GM19467 (cell line): ENCODE results near the gene LCE1D.

ENCODE experiments used
- ATAC-seq: cut with Tn5 transposase; IDR thresholded peaks from one replicate; pipeline ENCODE4 v1.9.1; 2021; ENCODE audit warnings: mild to moderate bottlenecking, moderate library complexity; ENCODE audit not compliant: unreplicated experiment

The LCE1D gene

GRCh38 chr1:152811671-152812070, 15.2 kb downstream of the LCE1D start, which contains the start of gene LCE1B:
Gene LCE1B, plus strand, starts transcription at chr1:152811971. Its CDS starts 476 bp downstream, at chr1:152812447.
- ATAC-seq: no peak

GRCh38 chr1:152817309-152817708, 20.8 kb downstream of the LCE1D start:
- ATAC-seq: no peak

GRCh38 chr1:152823294-152823693, 26.8 kb downstream of the LCE1D start:
- ATAC-seq: no peak

- ATAC-seq: no peak
Observed at GRCh38 chr1:152824964-152825363, 28.4 kb downstream of the LCE1D start.

- ATAC-seq: no peak
Observed at GRCh38 chr1:152827173-152827572, 30.7 kb downstream of the LCE1D start, which contains the start of gene LCE1A. Gene LCE1A, plus strand, starts transcription at chr1:152827473. Its CDS starts 0 bp downstream, at chr1:152827473.

GRCh38 chr1:152836870-152837269, 40.3 kb downstream of the LCE1D start:
- ATAC-seq: no peak

GRCh38 chr1:152842556-152842955, 46.0 kb downstream of the LCE1D start, which contains the start of gene LCE6A:
Gene LCE6A, plus strand, starts transcription at chr1:152842856. Its CDS starts 665 bp downstream, at chr1:152843521.
- ATAC-seq: no peak
